B cell (primary cell): ENCODE data around the gene RYK. TPM values are rescaled to one million over a fixed set of nuclear protein-coding genes. Genes with fewer than 3 reads are reported as not detected.
A peak's percentile ranks its signal among the peaks of the same experiment; 100 is the strongest.

Source experiments
- ATAC-seq: fragments of 200-7000 bp; cut with Tn5 transposase; one replicate; pipeline ENCODE4 v1.10.0; 2021; ENCODE audit warnings: low read depth, mild to moderate bottlenecking, moderate number of reproducible peaks, moderate library complexity
- CTCF ChIA-PET: fragments of 350-600 bp; sonication (Branson Sonifier 250); formaldehyde crosslinking; loops from one replicate; lab custom pipeline; 2021; ENCODE audit warnings: antibody characterized with exemption, inconsistent platforms; lab: Charles Lee
- POLR2A ChIA-PET: fragments of 350-600 bp; sonication (Branson Sonifier 250); formaldehyde crosslinking; loops from one replicate; lab custom pipeline; 2021; ENCODE audit warnings: antibody characterized with exemption; lab: Charles Lee
- DNase-seq: peaks from one replicate; pipeline ENCODE4 v3.0.0; 2013
- H2AFZ ChIP-seq: 2 replicates; pipeline ENCODE4 v1.6.1; 2012; ENCODE audit warnings: mild to moderate bottlenecking, low read depth, low read length; ENCODE audit not compliant: insufficient read depth, poor library complexity, severe bottlenecking
- H3K27ac ChIP-seq, 2 donors: 1 replicate in 1 of 2; 2 replicates in 1 of 2; pipeline ENCODE4 v1.5.1; 2012 to 2013; ENCODE audit warnings: low read length in 2 of 2, mild to moderate bottlenecking in 2 of 2, moderate library complexity in 1 of 2
- H3K27me3 ChIP-seq, 4 experiments: fragments of 200-600 bp in 1 of 4; sonication (generic) in 1 of 4; replicated peaks in 1 of 4; 1 replicate in 2 of 4; 2 replicates in 2 of 4; pipeline versions ENCODE4 v1.6.1 to v1.7.0; 2013 to 2016; ENCODE audit warnings: low read length in 3 of 4, mild to moderate bottlenecking in 2 of 4, mixed read lengths in 1 of 4, moderate library complexity in 1 of 4; ENCODE audit not compliant: insufficient read depth in 4 of 4, control insufficient read depth in 3 of 4; ENCODE audit errors: control extremely low read depth in 1 of 4
- H3K36me3 ChIP-seq, 2 experiments: replicated peaks in 1 of 2; 1 replicate in 1 of 2; 2 replicates in 1 of 2; pipeline versions ENCODE4 v1.6.1 to v1.7.1; 2013; ENCODE audit warnings: low read length in 1 of 2; ENCODE audit not compliant: insufficient read depth in 2 of 2, control insufficient read depth in 1 of 2; ENCODE audit errors: control extremely low read depth in 1 of 2, extremely low read depth in 1 of 2
- H3K4me1 ChIP-seq, 2 donors: fragments of 200-600 bp in 1 of 2; sonication (generic) in 1 of 2; 1 replicate in 1 of 2; 2 replicates in 1 of 2; pipeline versions ENCODE4 v1.5.1 to v1.6.1; 2013 to 2017; ENCODE audit warnings: low read length in 2 of 2; ENCODE audit not compliant: control insufficient read depth in 2 of 2, insufficient read depth in 2 of 2
- H3K4me2 ChIP-seq: replicated peaks from 2 replicates; pipeline ENCODE3; 2012; ENCODE audit warnings: mild to moderate bottlenecking, low read depth, low read length; ENCODE audit not compliant: poor library complexity, severe bottlenecking
- H3K4me3 ChIP-seq, 5 experiments: fragments of 200-600 bp in 1 of 5; sonication (generic) in 1 of 5; 1 replicate in 3 of 5; 2 replicates in 2 of 5; pipeline versions ENCODE4 v1.5.1 to v1.7.0; 2011 to 2016; ENCODE audit warnings: low read length in 4 of 5, mild to moderate bottlenecking in 4 of 5, low read depth in 2 of 5, control low read depth in 1 of 5, moderate library complexity in 1 of 5; ENCODE audit not compliant: insufficient read depth in 1 of 5; ENCODE audit errors: control extremely low read depth in 1 of 5, extremely low read depth in 1 of 5
- H3K79me2 ChIP-seq: fragments of 200-600 bp; sonication (generic); one replicate; pipeline ENCODE4 v1.6.0; 2016; ENCODE audit warnings: low read length; ENCODE audit not compliant: control insufficient read depth, insufficient read depth
- H3K9ac ChIP-seq: fragments of 200-600 bp; sonication (generic); 2 replicates; pipeline ENCODE4 v1.6.1; 2017; ENCODE audit warnings: mild to moderate bottlenecking, low read length, moderate library complexity
- H3K9me3 ChIP-seq, 3 donors: one replicate each; pipeline versions ENCODE4 v1.6.1 to v1.7.1; 2013; ENCODE audit warnings: low read length in 2 of 3; ENCODE audit not compliant: control insufficient read depth in 2 of 3, insufficient read depth in 1 of 3; ENCODE audit errors: control extremely low read depth in 1 of 3
- H4K20me1 ChIP-seq: 2 replicates; pipeline ENCODE4 v1.6.0; 2012; ENCODE audit warnings: mild to moderate bottlenecking, low read length; ENCODE audit not compliant: insufficient read depth, control insufficient read depth, poor library complexity, severe bottlenecking
- H3K27ac Mint-ChIP-seq: one replicate; pipeline ENCODE4 v1.8.0; 2021; ENCODE audit warnings: mixed read lengths
- H3K27me3 Mint-ChIP-seq: one replicate; pipeline ENCODE4 v1.8.0; 2021; ENCODE audit warnings: mixed read lengths
- H3K4me1 Mint-ChIP-seq: one replicate; pipeline ENCODE4 v1.8.0; 2021; ENCODE audit warnings: mixed read lengths
- H3K4me3 Mint-ChIP-seq: one replicate; pipeline ENCODE4 v1.8.0; 2021; ENCODE audit warnings: mixed read lengths
- H3K9me3 Mint-ChIP-seq: one replicate; pipeline ENCODE4 v1.8.0; 2022; ENCODE audit warnings: mixed read lengths; ENCODE audit not compliant: insufficient read depth
- EZH2 ChIP-seq: IDR thresholded peaks from 2 replicates; pipeline ENCODE4 v1.6.1; 2012; ENCODE audit warnings: borderline replicate concordance, low read depth, mild to moderate bottlenecking, moderate library complexity, low read length; ENCODE audit not compliant: insufficient read depth, poor library complexity, severe bottlenecking
- WGBS: methylation state at CpG from one replicate; pipeline ENCODE4 v1.1.5; 2013; ENCODE audit warnings: missing lambda C conversion rate; ENCODE audit not compliant: insufficient coverage; 5-methylcytosine and 5-hydroxymethylcytosine counted together
- intact Hi-C: fragments of 100-400 bp; cut with micrococcal nuclease; formaldehyde crosslinking; loops from one replicate; pipeline ENCODE4 v1.10.0; 2022
- polyA plus RNA-seq: library from polyadenylated mRNA; depleted of rRNA; stranded (reverse); fragments of >200 nt; gene quantifications from 2 replicates; pipeline ENCODE4 v1.2.3, GENCODE V29; 2012
- total RNA-seq, 2 donors: library from RNA; stranded (reverse); fragments of 120-200 nt in 1 of 2; gene quantifications; 1 replicate in 1 of 2; 2 replicates in 1 of 2; pipeline versions ENCODE4 v1.2.3 to v1.2.4, GENCODE V29; 2013 to 2022
- TF ChIP-seq, protein P1 (sequence below): fragments of 200-600 bp; IDR thresholded peaks from one replicate; pipeline ENCODE4 v1.8.0; 2022; ENCODE audit warnings: antibody characterized with exemption, mild to moderate bottlenecking

RYK gene
- total and polyA plus RNA-seq, 2 donors (not counting 1 experiment from before 2014, with no cell fraction given): 16.9 to 67.7 TPM

- peak overlapping the region; percentile 95 for H2AFZ ChIP-seq
- POLR2A ChIA-PET: interaction anchor here (1.3 kb wide), 1 partner anchor 235 kb away, joined by 4 read pairs; no protein-coding TSS in a partner anchor
- peaks cover 25 to 30% of the 10 kb centered on the region in 2 donors for H3K4me1 ChIP-seq
- H3K4me1 Mint-ChIP-seq: peaks cover 51% of the 10 kb centered on the region
- peak overlapping the region; percentile 61 to 90 (median 69) for H3K4me3 ChIP-seq
- H3K27ac ChIP-seq: peak overlapping the region; percentile 46 to 82
- TF ChIP-seq, protein P1, sequence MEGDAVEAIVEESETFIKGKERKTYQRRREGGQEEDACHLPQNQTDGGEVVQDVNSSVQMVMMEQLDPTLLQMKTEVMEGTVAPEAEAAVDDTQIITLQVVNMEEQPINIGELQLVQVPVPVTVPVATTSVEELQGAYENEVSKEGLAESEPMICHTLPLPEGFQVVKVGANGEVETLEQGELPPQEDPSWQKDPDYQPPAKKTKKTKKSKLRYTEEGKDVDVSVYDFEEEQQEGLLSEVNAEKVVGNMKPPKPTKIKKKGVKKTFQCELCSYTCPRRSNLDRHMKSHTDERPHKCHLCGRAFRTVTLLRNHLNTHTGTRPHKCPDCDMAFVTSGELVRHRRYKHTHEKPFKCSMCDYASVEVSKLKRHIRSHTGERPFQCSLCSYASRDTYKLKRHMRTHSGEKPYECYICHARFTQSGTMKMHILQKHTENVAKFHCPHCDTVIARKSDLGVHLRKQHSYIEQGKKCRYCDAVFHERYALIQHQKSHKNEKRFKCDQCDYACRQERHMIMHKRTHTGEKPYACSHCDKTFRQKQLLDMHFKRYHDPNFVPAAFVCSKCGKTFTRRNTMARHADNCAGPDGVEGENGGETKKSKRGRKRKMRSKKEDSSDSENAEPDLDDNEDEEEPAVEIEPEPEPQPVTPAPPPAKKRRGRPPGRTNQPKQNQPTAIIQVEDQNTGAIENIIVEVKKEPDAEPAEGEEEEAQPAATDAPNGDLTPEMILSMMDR: no peak
- TF ChIP-seq EZH2: no peak
- H3K79me2 ChIP-seq: peaks cover 60% of the 10 kb centered on the region
- CTCF ChIA-PET: interaction anchor here (0.8 to 5.2 kb wide), 2 partner anchors 24 to 37 kb away, joined by 3 to 25 read pairs; no protein-coding TSS in a partner anchor
- peak overlapping the region; percentile 93 for H3K27ac Mint-ChIP-seq
- H3K9ac ChIP-seq: peak overlapping the region; percentile 77
- ATAC-seq (no peak), DNase-seq (no peak)
- WGBS: 2% methylated on average over 4 of the region's 4 CpGs
- peak overlapping the region; percentile 88 for H3K4me2 ChIP-seq
- no peaks in the 10 kb centered on the region for H3K36me3 ChIP-seq
- no peaks in the 10 kb centered on the region for H3K9me3 Mint-ChIP-seq
- H3K9me3 ChIP-seq: no peaks in the 10 kb centered on the region
- H3K27me3 ChIP-seq: no peaks in the 10 kb centered on the region
- H4K20me1 ChIP-seq: peaks cover 49% of the 10 kb centered on the region
- peak overlapping the region; percentile 93 for H3K4me3 Mint-ChIP-seq
- intact Hi-C loops: loop anchor here (10.0 kb wide), 1 partner anchor 675 kb away; the partner anchor contains the start of gene CDV3
- H3K27me3 Mint-ChIP-seq: no peaks in the 10 kb centered on the region
Observed at GRCh38 chr3:134249296-134249841, 1.3 kb downstream of the RYK start.

DNA sequence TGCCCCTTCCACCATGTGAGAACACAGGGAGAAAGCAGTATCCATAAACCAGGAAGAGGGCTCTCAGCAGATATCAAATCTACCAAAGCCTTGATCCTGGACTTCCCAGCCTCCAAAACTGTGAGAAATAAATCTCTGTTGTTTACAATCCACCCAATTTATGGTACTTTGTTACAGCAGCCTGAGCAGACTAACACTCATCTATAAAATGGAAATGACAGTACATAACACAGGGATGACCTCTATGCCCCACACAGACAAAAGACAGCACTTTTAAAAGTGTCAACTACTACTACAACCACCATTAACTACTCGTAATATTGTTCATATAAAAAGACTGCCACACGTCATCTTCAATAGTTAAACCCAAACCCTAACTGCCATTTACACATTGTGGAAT is 5.7 kb downstream of the RYK start:
- H3K4me1 Mint-ChIP-seq: peaks cover 64% of the 10 kb centered on the region
- Histone ChIP-seq H3K4me1 (peaks cover 15 to 21% of the 10 kb centered on the region in 2 donors), H3K9ac (no peak overlapping the region), H3K36me3 (no peaks in the 10 kb centered on the region), H3K27ac (no peak overlapping the region), H3K4me3 (no peak overlapping the region), H3K79me2 (peaks cover 96% of the 10 kb centered on the region), H2AFZ (no peak overlapping the region), H3K27me3 (no peaks in the 10 kb centered on the region), H4K20me1 (peaks cover 83% of the 10 kb centered on the region), H3K9me3 (no peaks in the 10 kb centered on the region), H3K4me2 (no peak overlapping the region)
- H3K27ac Mint-ChIP-seq: no peak overlapping the region
- no peaks in the 10 kb centered on the region for H3K9me3 Mint-ChIP-seq
- H3K27me3 Mint-ChIP-seq: no peaks in the 10 kb centered on the region
- TF ChIP-seq EZH2: no peak
- TF ChIP-seq, protein P1: no peak
- ChIA-PET CTCF (interaction anchor here (1.1 to 1.5 kb wide), 3 partner anchors 20 to 33 kb away, joined by 3 to 4 read pairs (median 3); no protein-coding TSS in a partner anchor), POLR2A (no interaction called here)
- 100% methylated on average over 2 of the region's 2 CpGs for WGBS
- ATAC-seq (no peak), DNase-seq (no peak)
- H3K4me3 Mint-ChIP-seq: no peak overlapping the region
- intact Hi-C loops: loop anchor here (10.0 kb wide), 1 partner anchor 670 kb away; the partner anchor contains the start of gene CDV3
